NCI-H748 treated with DMSO at 0.1 percent for 48 hours (cell line): Measurements from ENCODE around the gene TEKT1.
"Not testable (repeated sequence)": the region's sequence is repeated elsewhere in the genome, so short reads cannot be mapped to it uniquely, and the experiment has no call there.

Experiments
- DNase-seq: peaks from one replicate; lab custom pipeline; 2025; lab: John Stamatoyannopoulos, UW

The TEKT1 gene

DNA sequence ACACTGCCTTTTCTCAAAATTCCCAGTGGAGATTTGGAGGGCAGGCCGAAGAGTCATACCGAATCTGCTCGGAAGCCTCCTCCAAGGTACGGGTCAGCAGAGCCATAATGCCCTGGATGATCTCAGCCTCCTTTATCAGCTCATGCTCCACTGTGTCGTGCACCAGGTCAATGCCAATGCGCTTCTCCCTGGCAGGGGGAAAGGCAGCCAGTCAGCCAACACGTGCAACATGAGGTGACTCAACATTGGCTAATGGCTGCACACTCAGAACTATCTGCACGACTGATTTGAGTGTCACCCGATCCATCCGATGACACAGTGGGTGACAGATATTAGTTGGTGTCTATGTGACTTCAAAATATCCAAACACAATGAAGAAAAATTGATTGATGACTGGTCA is 15.8 kb downstream of the TEKT1 start:
- DNase-seq, result no peak

DNA sequence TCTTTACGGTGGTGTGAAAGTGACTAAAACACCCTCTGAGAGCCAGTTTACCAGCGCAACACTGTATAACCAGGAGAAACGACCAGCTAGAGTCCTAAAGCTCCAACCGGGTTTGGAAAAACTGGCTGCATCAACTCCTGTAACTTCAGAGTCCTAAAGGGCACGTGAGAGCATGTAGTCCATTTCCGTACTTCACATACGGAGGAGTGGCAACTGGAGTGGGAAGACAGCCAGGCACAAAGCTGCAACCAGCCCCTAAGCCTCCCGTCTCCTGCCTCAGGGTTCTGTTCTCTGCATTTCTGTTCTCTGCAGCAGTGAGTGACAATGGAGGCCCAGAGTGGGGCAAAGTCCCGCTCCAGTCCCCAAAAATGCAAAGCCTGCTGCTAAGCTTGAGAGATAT is 19.2 kb downstream of the TEKT1 start:
- DNase-seq, result no peak

DNA sequence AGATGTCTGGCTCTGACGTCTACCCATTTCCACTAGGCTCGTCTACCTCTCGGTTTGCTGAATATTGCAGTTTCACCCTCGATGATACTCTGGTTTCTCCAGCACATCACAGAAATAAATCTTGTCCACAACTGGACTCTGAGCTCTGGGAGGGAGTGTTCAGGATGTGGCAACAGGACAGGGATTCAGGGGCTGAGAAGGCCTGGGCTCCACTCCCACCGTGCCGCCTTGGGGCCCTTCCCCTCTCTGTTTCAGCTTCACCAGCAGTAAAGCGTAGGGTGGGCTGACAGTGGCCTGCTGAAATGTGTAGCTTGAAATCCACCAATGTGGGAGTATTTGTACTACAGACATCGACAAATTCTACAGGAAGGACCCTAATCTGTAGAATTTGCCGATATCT is 20.0 kb downstream of the TEKT1 start:
- DNase-seq, result no peak

DNA sequence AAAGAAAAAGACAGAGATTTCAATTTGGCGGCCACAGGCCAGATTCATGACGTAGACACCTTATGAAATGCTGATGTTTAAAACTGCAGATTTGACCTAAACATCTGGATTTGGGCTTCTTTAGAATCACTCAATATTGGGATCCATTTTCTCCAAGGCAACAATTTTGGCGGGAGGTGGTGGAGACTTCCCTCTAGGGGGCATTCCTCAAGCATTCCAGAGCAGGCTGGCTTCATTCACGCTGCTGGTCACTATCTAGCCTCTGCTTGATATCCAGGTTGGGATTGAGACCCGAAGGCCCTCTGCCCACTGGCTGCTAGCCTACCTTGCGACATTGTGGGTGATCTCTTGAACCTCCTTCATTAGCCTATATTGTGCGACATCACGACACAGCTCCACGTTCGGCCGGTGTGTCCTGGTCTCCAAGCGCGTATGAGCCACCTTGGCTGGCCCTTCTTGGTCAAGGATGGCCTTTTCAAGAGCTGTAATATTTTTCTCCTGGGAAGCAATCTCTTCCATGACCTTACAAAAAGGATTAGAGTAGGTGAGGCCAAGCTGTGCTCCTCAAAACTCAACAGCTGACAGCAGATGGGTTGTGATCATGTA is 31.0 kb downstream of the TEKT1 start:
- no peak for DNase-seq

DNA sequence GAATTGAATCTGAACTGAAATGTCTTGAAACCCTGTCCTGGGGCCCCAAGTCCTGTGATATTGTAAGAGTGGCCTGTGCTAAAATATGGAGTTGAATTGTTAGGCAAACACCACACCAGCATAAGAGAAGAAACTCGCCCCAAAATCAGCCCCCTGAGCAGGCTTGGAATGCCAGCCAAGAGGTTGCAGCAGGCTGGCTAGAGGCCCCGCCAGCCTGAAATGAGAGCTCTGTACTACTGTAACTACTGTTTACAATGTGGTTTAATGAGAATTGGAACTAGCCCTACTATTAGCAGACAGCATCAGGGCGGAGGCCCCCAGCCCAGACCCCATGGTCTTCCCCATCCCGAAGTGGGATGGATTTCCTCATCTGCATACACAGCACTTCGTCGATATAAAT is 31.8 kb downstream of the TEKT1 start:
- no peak for DNase-seq

DNA sequence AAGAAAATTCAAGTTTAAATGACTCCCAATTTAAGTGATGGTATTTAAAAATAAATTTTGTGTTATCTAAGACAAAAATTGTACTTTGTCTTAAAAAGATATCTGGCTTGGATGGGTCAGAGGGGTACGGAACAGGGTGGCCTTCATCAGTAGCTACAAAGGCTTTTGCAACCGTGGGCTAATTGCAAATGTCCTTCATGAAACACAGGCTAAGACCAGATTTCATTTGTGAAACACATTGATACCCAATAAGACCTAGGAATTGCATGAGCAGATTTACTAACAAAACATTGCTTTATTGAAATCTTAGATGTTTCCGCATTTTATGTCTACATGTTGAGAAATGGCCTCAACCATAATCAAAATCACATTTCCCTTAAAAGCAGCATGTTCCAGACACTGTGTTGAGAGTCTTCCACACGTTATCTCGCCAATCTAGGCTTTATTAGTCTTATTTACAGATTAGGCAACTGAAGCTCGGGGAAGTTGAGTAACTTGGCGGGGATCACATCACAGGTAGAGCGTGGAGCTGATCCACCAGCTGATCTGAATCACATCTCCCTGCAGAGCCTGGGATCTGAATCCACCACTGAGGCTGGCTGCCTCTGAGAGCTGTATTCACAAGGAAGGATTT is 33.7 kb downstream of the TEKT1 start:
- no peak for DNase-seq

DNA sequence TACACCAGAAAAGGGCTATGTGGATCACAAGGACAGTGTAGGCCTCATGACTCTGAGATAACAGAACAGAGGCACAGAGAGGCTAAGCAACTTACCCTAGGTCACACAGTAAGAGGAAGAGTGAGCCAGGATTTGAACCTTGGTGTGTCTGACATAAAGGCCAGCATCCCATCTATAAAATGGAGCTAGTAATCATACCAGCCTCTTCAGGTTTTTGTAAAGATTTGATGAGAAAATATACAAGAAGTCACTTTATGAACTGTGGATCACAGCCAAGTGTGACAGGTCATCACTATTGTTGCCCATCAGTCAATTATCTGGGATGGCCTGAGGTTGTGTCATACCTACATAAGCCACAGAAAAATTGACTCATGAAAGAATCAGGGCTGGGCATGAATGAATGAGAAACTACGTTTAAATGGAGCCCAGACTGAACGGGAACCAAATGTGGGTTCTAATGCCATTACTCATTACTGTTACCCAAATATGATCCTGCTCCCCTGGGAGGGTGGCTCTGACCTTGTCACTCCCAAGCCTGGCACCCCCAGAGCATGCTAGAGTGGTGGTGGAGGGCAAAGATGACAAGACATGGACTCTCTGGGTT is 34.5 kb downstream of the TEKT1 start:
- no peak for DNase-seq

DNA sequence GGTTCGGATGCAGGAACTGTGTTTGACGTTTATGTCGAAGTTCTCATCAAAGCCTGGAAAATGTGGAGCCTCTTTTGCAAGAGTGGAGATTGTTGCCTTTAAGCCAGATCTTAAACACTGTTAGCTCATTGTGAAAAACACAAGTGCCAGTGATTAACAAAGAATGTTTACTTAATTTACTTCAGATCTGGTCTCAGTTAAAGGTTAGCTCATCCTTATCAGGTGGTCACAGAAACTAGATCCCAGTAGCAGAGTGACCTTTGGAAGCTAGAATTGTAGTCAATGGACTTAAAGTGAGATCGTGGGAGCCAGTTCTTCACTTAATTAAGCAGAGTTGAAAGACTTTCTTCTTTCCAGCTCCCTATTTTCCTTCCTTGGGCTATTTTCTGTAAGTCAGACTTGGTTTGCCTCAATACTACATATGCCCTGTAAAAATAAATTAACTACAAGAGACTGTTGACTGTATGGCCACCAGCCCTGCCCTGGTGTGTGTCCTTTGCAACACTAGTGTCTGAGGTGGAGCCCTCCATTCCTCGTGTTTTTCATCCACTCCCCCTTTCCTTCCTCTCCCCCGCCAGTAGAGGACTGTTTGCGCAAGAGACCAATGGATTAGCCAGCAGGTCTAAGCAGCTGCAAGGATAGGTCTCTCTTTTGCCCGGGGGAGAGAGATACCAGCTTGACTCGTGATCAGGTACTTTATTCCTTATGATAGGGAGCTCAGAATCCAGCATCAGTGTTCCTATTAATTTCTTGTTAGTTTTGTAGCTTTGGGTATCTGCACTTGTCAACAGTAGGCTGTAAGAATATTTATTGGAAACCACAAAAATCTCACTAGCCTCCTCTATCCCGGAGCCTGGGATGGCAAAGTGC is 35.3 kb downstream of the TEKT1 start:
- DNase-seq, result no peak

DNA sequence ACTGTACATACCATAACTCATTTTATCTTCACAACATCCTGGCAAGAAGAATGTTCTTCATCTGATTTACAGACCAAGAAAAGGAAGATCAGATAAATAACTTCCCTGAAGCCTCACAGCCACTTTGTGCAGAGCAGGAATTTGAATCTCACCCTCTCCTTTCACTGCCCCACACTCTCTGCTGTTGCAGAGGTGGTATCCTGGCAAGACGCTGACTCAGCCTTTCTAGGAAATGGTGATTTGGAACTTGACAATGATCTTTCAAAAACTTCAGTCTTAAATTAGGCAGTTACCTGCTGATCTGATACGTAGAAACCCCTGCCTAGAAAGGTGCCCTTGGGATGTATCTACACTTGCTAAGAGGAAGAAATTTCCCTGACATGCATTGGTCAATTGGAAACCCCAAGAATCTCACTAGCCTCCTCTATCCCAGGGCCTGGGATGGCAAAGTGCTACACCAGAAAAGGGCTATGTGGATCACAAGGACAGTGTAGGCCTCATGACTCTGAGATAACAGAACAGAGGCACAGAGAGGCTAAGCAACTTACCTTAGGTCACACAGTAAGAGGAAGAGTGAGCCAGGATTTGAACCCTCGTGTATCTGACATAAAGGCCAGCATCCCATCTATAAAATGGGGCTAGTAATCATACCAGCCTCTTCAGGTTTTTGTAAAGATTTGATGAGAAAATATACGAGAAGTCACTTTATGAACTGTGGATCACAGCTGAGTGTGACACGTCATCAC is 37.6 kb downstream of the TEKT1 start:
- DNase-seq, result no peak

DNA sequence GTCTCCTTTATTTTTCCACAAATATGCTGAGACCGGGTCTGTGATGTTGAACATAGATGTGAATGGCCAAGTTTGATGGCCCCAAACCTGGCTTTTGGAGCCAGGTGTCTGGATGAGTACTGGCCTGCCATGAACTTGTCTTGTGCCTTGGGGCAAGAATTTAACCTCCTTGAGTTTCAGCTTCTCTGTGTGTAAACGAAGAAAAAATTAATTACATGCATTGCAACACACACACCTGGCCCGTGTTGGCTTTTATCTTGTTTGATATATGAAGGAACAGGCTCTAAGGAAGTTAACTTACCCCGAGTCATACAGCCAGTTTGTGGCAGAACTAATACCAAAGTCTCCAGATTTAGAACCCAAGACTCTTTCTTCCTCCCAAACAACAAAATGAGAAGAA is 42.4 kb downstream of the TEKT1 start:
- DNase-seq, result no peak

DNA sequence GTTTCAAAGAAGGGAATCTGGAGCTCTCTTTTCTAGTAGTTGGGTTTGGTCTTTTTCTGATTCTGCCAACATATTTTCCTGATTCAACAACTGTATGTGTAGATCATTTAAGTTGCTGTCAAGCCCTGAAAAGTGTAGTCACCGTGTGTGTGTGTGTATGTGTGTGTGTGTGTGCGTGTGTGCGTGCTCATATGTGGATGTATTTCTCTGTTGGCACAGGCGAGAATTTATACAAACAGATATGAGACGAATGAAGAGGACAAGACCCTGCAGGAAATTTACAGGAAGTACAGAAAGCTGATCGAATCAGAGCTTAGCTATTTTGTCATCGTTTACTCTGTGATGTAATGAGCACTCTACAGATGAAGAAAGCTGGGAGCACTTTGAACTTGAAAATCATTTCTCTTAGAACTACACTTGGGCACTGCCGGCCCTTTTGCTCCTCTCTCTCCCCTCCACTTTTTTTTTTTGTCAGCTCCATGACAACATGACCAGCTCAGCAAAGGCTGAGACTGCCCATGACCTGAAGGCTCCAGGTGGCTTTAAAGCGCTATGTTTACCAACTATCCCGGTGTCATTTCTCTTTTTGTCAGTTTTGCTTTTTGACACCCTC is 44.3 kb downstream of the TEKT1 start:
- no peak for DNase-seq

DNA sequence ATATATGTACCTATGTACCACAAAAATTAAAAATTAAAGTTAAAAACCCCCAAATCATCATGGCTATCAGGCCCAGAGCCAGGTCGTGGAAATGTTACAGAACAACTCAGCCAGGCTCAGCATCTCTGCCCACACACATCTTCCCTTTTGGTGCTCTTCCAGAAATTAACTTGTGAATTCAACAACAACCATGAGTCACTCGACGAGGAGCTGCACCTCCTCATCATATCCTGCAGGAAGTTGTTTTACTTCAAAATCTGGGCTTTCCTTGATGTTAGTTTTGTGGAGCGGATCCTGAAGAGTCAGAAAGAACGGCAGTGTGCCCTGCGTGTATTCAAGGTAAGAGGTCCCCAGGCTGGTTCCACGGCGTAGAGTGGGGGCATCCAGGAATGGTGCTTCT is 44.9 kb downstream of the TEKT1 start:
- DNase-seq, result no peak

DNA sequence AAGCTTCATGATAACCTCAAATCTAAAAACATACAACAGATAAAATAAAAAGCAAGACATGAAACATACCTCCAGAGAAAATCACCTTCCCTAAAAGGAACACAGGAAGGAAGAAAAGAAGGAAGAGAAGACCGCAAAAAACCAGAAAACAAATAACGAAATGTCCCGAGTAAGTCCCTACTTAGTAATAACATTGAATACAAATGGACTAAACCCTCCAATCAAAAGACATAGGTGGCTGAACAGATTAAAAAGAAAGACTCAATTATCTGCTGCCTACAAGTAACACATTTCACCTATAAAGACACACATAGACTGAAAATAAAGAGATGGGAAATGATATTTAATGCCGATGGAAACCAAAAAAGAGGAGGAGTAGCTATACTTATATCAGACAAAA is 49.3 kb downstream of the TEKT1 start:
- DNase-seq, result no peak

DNA sequence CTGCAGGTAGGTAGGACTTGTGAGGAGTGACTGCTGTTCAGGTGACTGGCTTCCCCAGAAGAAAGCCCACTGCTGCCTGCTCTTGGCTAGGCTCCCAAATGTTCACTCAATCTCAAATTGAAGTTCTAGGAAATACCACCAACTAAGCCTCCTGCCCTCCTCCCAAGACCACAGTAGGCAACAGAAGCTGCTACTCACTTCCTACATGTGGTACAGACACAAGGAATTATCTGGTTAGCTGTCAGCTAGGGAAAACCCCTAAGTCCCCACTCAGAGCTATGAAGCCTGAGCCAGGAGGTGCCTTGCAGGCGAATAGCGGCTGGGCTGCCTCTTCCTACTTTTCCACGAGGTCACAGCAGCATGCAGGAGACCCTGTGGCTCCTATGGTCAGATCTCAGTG is 50.6 kb downstream of the TEKT1 start:
- no peak for DNase-seq

DNA sequence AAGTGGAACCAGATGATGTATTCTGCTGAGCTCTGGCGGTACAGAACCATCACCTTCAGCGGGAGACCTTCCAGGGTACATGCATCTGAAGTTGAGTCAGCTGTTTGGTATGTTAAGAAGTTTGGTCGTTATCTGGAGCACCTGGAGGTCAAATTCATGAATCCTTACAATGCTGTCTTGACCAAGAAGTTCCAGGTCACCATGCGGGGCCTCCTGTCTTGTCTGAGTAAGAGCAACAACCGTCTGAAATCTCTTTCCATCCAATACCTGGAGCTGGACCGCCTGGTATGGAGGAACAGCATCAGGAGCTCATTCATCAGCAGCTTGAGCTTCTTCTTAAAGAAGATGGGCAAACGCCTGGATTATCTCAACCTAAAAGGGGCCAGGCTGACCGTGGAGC is 51.5 kb downstream of the TEKT1 start:
- DNase-seq, result no peak

DNA sequence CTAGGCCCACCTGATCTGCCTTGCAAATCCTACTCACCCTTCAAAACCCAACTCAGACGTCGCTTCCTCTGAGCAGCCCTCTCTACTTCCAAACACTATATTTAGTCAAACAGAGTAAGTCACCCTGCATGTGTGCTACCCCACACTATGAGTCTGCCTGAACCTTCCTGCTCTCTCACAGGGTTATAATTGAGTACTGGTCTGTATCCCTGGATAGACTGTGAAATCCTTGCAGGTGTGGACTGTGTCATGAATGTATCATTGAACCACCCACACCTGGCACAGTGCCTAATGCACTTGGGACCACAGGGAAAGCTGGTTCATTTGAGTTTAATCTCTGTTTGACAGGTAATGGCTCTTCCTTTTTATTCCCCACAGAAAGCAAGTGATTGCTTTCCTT is 52.1 kb downstream of the TEKT1 start:
- no peak for DNase-seq

DNA sequence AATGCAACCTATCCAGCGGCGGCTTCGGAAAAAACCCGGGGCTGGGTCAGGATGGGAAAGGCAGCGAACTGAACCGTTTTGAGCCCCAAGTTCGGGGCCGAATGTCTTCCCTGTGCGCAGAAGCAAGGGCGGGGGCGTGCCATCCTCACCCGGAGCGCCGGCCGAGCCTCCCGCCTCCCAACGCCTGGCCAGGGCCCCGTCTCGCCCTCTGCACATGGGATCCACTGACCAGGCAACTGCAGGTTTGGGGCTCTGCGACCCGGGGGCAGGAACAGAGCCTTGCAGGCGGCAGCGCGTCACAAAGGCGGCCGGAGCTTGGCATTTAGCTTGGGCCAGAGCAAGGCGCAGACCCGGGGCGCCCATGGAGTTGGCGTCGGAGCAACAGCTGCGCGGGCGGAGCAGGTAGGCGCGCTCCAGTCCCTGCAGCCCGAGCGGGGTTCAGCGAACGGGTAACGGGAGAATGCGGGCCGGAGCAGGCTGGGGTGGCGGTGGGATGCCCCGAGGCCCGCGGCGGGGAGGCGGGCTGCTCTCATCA is 55.6 kb downstream of the TEKT1 start, which contains the start of gene FBXO39:
Gene FBXO39 (plus strand): TSS at position 345 of the 535 bp plus-strand sequence. CDS start 3,654 bp downstream, outside the sequence.
- no peak for DNase-seq

DNA sequence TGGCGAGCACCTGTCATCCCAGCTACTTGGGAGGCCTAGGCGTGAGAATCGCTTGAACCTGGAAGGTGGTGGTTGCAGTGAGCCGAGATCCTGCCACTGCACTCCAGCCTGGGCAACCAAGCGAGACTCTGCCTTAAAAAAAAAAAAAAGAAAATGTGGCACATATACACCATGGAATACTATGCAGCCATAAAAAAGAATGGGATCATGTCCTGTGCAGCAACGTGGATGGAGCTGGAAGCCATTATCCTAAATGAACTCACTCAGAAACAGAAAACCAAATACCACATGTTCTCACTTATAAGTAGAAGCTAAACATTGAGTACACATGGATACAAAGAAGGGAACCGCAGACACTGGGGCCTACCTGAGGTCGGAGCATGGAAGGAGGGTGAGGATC is 56.6 kb downstream of the TEKT1 start:
- DNase-seq, result not testable (repeated sequence)

DNA sequence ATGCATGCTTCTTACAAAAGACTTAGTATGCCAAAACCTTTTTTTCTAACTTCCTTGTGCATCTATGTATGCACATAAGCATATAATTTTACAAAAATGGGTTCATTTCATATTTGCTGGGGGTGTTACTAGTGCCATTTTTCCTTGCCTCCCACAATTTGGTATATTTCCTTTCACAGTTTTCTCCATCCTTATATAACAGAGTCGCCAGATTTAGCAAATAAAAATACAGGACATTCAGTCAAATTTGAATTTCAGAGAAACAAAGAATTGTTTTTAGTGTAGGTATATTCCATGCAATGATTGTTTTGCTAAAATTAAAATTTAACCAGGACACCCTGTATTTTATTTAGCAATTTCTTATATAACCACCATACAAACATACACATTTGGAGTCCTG is 59.5 kb downstream of the TEKT1 start:
- DNase-seq, result no peak

DNA sequence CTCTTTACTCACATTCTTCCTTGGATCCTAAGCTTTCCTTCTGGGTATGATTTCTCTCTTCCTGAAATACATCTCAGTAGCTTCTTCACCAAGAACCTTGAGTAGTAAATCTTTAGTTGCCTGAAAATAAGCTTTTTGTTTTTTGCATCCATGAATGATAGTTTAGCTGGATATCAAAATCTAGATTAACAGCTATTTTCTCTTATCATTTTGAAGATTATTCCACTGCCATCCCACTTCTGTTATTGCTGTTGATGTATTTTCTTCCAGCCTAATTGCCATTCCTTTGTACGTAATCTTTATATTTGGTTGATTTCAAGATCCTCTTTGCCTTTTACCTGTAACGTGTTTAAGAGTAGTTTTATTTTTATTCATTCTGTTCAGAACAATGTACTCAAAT is 63.1 kb downstream of the TEKT1 start:
- DNase-seq, result no peak

DNA sequence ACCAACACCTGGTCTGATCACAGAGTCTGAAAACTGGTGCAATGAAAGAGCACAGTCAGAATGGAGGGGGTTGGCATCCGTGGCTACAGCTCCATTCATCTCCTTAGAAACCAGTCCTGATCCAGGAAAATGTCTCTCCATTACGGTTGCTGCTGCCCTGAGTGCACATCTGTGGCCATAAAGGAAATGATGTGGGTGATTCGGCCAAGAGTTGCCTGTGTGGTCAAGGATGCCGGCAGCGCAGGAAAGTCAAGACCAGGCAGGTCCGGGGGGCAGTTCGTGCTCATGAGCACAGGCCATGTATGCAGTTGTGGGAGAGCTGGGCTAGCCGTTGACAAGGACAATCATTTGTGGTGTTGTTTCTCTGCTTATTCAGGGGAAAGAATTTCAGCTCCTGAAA is 69.8 kb downstream of the TEKT1 start:
- no peak for DNase-seq
